Measurements from ENCODE around the gene PRKCH.

PRKCH gene

DNA sequence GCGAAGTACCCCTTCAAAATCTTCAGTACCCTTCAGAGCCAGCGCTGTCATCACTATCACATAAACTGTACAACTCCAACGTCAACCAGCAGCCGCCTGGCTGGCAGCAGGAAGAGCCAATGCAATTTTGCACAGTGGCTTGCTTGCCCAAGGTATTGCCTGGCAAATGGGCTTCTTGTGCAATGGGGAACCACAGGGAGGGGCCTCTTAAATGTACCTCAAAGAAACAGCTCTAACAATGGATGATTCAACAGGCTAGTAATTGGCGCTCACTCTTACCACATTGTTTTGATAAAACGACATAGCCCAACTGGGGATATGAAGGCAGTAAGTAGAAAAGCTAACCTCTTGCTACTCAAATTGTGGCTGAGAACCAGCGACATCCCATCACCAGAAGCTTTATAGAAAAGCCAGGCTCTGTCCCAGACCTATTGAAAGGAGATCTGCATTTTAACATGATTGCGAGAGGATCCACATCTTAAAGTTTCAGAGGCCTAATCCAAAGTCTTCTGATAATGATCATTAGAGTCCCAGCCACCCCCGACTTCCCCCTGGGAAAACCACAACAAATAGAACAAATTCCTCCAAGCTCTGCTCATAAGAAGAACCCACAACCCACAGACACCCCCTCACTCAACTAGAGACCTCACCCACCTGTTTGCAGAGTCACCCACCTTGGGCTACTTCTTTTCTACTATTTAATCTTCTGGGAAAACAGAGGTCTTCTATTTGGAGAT, 248.6 kb downstream of the PRKCH start:
- DNase-seq (ENCODE audit: low spot score) = peak; percentile 62

DNA sequence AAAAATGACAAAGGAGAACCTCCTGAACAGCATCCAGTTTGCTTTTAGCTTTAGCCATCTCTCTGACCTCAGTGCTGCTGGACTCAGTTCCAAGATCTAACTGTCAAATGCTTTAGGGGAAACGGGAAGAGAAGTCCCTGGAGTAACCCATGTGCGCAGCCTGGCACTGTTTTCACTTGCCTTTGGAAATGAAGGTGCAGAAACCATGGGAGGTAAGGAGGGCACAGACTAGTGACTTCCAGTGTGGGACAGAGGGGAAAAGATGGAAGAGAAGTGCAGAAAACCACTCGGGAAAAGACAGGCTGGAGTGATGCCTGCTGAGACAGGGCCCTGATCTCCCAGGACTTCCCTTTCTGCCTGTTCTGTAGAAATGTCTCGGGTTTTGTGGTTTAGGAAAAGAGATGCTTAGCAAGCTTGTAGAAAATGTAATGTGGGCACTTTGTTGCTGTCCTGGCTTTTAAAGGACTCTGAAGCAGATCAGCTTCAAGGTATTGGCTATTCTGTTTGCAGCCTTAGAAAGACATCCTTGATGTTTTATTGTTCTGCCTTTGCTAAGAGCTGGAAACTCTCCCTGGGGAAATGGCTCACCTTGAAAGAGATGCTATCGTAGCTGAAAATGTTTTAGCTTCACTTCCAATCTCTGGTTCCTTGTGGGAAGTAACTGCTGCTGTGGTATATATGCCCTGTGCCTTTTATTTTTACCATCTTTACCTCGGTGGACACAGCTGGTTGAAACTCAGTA, 249.3 kb downstream of the PRKCH start:
- no peak for DNase-seq (ENCODE audit: low spot score)

DNA sequence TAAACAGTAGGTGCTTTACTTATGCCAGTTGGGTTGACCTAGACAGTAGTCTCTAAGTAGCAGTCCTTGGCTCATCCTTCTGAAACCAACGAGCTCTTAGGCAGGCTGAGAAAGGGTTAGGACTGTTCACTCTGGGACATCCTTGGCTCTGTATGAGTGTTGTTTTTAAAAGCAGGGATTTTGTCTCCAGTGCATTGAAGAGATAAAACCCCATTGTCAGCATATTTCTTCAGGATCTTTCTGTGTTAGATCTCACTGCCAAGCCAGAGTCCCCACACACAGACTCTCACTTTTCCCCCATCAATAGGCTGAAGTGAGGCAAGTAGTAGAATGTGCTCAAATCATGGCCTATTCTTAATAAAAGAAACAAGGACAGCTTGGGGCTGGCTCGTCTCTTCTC, 250.5 kb downstream of the PRKCH start:
- no peak for DNase-seq (ENCODE audit: low spot score)

- DNase-seq (ENCODE audit: low spot score) = no peak
Measured at GRCh38 chr14:61573321-61573720, 251.9 kb downstream of the PRKCH start.

DNA sequence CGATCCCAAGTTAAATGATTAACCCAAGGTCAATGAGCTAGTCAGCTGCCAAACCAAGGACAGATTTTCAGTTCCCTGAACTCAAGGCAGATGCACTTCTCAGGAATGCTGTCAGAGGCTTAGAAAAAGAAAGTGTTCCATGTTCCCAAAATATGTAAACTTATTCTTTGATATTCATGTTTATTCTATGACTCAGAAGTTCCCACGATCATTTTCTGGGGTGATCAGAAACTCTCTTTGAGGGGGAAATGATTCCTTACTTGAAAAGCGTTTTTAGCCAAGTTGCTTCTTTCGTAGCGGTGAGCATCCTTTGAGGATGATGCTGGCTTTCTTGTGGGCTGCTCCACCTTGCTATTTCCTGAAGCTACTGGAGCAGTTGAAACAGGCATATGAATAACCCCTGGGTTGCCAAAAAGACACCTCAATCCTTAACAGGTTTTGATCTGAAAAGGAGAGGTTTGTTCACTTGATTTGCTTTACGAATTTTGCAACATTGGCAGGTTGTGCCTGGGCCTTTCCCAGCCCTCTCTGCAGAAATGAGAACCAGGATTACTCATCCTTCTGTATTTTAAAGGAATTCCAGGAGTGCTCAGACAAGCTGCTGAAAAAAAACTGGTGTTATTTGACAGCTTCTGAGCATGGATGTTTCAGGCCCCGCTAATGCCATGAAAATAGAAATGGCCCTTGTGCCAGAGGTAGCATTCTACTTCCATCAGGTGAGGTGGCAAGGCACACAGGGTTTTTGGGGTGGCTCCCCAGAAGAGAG, 252.6 kb downstream of the PRKCH start:
- no peak for DNase-seq (ENCODE audit: low spot score)

- no peak for DNase-seq (ENCODE audit: low spot score)
Measured at GRCh38 chr14:61574514-61574807, 253.1 kb downstream of the PRKCH start.

DNA sequence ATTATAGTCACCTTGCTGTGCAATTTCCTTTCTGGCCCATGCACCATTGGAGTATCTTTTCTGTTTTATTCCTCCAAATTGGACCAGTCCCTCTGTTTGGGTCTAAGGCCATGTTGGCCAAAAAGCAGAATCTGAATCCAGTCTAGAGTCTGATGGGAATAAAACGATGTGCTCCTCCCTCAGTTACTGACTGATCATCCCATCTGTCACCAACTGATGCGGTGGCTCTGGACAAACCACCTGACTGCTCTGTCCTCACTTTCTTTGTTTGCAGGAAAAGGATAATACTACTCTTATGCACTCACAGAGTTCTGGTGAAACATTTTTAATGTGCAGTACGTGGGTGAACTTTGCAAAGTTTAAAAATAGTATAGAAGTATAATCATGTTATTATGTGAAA, 253.7 kb downstream of the PRKCH start:
- DNase-seq (ENCODE audit: low spot score) = no peak

DNA sequence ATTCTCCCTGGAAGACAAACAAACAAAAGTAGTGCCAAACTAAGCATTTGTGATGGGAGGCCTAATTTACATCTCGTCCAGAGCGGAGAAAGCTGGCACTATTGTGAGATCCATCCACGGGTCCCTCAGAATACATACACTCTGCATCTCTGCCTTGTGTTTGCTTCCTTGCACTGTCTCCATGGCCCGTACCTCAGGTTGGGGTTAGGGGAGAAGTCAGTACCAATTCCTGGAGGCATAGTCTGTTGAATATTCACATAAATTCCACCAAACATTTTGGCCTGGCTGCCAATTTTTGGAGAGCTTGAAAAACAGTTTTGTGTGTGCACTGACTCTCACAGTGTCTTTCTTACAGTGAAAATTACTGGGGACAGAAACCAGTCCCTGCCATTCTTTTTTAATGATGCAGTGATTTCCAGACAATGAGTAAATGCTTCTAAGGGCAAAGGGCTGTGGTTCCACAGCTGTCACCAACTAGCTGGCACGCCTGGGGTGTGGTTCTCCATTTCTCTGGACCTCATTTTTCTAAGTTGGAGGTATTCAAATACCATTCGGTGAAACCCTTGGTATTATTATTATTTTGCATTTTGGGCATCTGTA, 254.3 kb downstream of the PRKCH start:
- DNase-seq (ENCODE audit: low spot score) = no peak

DNA sequence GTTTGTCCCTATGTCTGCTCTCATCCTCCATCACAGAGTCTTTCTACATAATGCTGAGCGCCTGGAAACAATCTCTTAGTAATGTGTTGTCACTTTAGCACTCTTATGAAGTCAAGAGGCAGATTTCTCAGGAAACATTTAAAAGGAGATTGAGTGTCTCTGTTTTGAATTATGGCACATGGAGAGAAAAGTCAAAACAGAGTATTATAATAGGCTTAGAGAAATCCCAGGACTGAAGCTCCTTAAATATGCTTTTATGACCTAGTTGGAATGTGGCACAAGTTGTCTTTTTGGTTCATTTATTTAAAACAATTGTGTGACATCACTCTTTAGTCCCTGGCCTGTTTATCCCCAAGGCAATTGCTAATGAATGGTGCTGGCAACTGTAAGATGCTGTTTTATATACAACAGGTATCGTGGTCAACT, 256.1 kb downstream of the PRKCH start:
- no peak for DNase-seq (ENCODE audit: low spot score)

GRCh38 chr14:61578745-61579144, 257.4 kb downstream of the PRKCH start:
- DNase-seq (ENCODE audit: low spot score) = peak; percentile 65

DNA sequence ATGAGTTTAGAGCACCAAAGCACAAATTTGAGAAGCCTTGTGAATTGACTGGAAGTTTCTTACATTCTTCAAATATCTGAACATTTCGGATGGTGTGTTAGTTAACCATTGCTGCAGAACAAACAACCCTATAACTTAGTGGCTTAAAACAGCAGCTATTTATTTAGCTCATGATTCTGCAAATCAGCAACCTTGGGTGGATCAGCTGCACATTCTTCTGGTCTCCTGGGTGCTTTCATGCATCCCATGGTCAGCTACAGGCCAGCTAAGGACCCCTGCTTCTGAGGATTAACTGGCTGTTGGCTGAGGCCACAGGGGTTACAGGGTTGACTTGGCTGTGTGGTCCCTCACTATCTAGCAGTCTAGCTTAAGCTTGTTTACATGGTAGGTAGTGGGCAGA, 260.0 kb downstream of the PRKCH start:
- DNase-seq (ENCODE audit: low spot score) = no peak

GRCh38 chr14:61581955-61582615, 260.7 kb downstream of the PRKCH start:
- DNase-seq (ENCODE audit: low spot score) = no peak

DNA sequence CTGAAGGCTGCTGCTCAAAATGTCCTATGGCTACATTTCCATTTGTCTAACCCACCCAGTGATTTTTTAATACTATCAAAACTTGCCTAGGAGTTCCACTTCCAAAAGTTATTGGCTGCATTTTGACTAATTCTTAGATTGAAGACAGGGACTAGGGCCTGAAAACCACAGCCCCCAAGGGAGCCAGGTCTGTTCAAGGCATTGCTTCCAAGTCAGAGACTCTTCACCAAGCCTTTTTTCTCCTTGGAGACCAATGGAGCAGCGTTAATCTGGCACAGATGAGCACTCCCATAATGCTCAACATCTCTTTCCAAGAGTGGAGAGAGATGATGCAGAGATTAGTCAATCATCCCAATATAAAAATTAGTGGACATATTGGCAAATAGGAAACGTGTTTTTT, 261.4 kb downstream of the PRKCH start:
- DNase-seq (ENCODE audit: low spot score) = no peak

GRCh38 chr14:61584331-61584741, 263.0 kb downstream of the PRKCH start:
- no peak for DNase-seq (ENCODE audit: low spot score)

DNA sequence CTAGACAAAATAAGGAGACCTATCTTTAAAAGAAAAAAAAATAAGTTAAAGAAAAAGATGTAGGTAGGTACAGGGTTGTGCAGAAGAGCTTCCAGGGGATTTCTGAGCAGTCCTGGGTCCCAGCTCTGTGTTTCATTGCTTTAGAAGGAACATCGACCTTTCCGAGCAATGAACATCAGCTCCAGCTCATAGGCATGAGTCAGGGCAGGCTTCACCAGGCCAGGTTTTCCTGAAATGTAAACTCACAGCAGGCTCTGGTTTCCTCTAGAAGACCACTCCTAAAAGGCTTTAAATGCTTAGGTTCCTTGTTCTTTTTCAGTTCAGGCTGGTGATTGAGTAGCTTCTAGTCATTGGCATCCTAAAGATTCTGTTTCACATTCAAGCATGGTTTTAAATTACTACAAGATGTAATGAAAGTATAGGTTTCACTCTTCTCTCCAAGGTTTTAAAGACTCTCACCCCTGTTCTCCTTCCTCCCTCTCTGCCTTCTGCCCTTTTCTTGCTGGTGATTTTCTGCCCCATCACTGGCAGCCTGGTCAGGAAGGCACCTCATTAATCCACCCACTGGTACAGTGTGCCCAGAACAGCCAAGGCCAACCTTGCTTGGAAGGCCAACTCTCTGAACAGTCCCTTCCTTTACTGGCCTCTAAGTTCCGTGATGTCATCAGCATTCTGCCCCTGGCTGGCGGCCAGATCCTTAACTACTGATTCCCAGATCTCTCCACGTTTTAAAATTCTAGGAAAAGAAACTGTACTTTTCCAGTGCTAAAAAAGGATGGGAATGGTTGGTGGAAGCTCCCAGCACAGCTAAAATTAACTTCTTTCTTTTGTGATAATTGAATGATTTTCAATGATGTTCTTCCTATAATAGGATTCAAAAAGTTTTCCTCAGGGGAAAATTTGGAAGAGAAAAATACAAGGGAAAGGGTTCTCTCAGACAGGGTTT, 264.5 kb downstream of the PRKCH start:
- no peak for DNase-seq (ENCODE audit: low spot score)

GRCh38 chr14:61586544-61587055, 265.2 kb downstream of the PRKCH start:
- DNase-seq (ENCODE audit: low spot score) = no peak

DNA sequence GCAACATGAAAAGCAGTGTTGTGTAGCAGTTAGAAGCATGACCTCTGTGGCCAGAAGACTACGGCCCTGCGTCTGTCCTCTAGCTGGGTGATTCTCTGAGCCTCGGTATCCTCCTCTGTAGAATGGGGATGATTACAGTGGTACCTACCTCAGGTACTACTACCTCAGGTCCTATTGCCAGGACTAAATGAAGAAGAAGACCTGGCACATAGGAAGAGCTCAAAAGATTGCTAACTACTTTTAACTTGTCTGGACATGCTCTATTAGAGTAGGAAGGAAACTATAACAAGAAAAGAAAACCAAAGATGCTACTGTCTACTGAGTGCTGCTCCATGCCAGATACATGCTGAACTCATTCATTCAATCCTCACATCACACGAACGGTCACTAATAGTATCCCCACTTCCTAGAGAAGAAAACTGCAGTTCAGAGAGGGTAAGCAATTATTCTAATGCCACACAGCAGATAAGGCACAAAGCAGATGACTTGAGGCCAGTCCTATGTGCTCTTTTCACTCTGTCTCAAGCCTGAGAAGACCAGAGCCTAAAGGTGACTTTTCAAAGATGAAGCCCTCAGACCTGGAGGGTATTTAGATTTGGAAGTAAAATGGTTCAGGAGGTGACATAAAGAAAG, 265.8 kb downstream of the PRKCH start:
- no peak for DNase-seq (ENCODE audit: low spot score)

- no peak for DNase-seq (ENCODE audit: low spot score)
Measured at GRCh38 chr14:61588419-61588901, 267.1 kb downstream of the PRKCH start.

DNA sequence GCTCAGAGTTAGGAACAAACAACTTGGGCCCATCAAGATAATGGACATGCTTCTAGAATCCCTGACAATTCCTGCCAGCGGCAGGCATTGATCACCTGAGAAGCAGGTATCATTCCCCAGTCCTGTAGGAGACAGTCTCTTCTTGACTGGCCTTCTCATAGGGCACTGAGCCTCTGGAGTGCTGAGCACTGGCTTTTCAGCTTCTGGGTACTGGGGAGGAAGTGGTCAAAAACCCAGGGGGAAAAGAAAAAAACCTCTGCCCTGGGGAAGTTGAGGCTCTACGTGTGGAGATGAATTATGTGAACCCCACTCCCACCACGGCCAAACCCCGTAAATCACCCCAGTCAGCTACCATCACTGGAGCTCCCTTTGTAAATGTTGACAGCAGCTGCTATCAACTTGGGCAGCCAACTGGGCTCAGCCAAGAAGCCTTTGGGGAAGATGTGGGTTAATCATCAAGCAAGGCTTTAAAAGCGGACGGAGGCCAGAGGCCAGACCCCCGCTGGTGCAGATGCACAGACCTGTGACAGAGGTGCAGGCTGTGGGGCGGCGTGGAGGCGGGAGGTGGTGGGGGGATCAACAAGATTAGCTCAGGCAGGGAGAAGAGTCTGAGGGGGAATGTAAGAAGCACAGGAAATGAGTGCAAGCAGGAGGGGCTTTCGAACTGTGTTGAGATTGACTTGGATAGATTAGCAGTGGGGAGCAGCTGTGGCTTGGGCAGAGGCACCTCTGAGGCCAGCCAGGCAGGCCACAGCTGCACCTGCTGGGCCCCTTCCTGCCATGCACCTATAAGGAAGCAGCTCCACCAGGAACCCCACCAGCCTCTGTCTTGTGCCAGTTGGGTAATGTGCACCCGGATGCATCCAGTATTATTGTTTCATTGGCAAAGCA, 268.6 kb downstream of the PRKCH start:
- no peak for DNase-seq (ENCODE audit: low spot score)
